HG02588 (cell line): ENCODE data around the gene MAPT.

Source experiments
- ATAC-seq: cut with Tn5 transposase; IDR thresholded peaks from one replicate; pipeline ENCODE4 v1.9.1; 2021; ENCODE audit warnings: mild to moderate bottlenecking, moderate library complexity; ENCODE audit not compliant: unreplicated experiment

MAPT gene

DNA sequence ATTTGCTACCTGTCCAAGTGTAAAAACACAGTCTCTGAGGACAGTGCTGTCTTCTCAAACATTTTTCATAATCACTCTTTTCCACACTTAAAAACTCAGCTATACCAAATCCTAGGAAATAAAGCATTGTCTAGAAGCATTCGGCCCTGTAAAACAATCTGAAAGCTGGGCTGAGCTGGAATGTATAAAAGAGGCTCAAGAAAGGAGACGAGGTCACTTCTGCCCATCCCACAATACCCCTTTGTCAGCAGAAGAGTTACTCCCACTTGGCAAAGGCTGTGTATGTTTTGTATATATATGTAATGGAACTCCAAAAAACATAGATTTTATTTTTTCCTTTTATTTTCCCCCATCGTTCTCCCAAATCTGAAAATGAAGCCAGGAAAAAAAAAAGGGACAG, 148.6 kb downstream of the MAPT start:
- no peak for ATAC-seq

DNA sequence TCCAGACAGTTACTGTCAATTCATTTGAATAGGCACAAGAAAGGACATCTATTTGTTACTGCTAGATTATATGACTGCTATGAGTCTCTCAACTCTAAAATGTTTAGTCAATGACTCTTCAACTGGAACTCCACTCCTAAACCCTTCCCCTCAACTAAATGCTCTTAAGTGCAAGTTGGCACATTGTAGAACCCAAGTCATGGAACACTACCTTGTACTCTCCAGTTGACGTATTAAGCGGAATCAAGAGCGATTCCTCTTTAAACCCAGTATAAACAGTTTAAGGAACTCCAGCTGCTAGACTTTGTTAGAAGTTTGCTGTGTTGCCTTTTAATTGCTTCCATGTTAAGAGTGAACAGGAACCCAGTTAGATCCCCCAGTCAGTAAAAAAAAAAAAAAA, 149.3 kb downstream of the MAPT start:
- ATAC-seq = no peak

- no peak for ATAC-seq
These were observed 150.1 kb downstream of the MAPT start for GRCh38 chr17:46044286-46044928.

- ATAC-seq = no peak
These were observed 150.6 kb downstream of the MAPT start for GRCh38 chr17:46044989-46045388.

- ATAC-seq = no peak
These were observed 151.3 kb downstream of the MAPT start for GRCh38 chr17:46045639-46046038.

GRCh38 chr17:46046957-46047356, 152.6 kb downstream of the MAPT start:
- ATAC-seq = no peak

GRCh38 chr17:46047398-46047797, 153.0 kb downstream of the MAPT start:
- no peak for ATAC-seq

DNA sequence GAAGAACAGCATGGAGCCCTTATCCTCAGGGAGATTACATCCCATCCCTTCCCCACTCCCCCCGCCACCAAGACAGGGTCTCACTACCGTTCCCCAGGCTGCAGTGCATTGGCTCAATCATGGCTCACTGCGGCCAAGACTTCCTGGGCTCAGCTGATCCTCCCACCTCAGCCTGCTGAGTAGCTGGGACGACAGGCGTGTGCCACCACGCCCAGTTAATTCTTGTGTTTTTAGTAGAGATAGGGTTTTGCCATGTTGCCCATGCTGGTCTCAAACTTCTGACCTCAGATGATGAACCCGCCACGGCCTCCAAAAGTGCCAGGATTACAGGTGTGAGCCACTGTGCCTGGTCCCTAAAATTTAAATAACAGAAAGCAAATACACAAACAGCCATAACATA, 153.5 kb downstream of the MAPT start:
- ATAC-seq = no peak

- no peak for ATAC-seq
These were observed 155.3 kb downstream of the MAPT start for GRCh38 chr17:46049656-46050055.

DNA sequence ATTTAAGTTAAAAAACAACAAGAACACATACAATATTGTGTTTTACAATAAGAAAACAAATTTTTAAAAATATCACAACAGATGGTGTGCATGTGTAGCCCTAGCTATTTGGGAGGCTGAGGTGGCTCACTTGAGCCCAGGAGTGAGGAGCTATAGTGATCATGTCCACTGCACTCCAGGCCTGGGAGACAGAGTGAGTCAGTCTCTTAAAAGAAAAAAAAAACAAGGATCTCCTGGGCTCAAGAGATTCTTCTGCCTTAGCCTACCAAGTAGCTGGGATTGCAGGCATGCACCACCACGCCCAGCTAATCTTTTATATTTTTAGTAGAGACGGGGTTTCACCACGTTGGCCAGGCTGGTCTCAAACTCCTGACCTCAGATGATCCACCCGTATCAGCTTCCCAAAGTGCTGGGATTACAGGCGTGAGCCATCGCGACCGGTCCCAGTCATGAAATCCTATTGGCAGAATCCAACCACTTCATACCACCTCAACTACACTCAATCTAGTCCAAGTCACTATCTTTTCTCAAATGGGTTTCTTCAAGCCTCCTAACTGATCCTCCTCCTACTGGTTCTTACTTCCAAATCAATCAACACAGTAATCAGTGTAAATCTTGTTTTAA, 159.7 kb downstream of the MAPT start:
- no peak for ATAC-seq

DNA sequence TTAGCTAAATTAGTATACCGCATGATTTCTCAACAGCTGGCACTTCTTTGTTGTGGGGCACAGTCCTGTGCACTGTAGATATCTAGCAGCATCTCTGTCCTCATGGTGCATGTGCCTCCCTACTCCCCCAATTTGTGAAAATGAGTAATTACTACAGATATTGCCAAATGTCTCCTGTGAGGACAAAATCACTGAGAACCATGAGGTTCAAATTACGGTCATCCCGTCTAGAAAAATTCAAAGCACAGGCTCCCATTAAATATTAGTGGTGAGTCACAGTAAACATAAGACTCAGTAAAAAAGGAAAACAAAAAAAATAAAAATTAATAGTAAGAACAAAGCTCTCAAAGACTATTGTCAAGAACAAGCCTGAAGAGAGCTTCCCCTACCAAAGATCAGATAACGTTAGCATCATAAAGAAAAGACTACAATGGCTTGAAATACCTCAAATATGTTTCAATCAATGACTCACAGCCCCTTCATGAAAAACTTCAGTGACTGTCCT, 162.5 kb downstream of the MAPT start:
- ATAC-seq = no peak

DNA sequence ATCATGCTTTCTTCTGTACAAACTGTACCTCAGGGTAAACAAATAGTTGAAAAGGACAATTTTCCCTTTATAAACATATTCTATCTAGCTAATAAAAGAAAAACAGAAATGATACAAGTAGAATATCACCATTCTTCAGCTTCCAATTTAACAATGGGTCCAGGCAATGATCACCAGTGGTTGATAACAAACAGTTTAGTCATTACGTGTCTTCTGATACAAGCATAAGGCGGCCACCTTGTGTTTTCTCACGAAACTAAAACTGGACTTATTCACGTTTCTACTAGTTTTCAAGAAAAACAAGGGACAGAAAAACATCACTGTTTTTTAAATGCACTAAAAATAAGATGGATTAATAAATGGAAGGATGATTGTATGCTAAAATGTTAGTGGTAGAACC, 163.0 kb downstream of the MAPT start:
- ATAC-seq = no peak

DNA sequence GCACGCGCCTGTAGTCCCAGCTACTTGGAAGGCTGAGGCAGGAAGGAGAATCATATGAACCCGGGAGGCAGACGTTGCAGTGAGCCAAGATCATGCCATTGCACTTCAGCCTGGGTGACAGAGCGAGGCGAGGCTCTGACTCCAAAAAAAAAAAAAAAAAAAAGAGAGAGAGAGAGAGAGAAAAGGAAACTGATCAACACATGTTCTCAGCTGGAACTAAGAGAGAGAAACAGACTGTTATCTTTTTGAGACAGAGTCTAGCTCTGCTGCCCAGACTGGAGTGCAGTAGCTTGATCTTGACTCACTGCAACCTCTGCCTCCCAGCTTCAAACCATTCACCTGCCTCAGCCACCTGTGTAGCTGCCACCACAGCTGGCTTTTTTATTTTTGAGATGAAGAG, 165.1 kb downstream of the MAPT start:
- ATAC-seq = no peak

DNA sequence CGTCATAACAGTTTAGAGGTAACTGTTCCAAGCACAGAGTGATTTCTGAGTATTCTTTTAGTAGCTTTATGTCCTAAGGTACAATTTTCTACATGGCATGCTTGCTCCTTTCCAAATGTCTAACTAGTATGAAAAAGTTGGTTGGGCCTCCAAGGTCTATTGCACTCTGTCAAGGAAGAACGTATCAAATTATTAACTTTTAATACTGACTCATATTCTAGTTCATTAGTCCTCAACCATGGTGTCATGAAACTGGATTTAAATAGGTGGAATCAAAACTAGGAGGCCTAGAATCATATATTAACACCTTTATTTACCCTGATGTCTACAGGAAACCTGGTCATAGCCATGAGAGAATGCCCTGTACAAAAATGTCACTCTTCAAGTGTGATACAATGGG, 166.1 kb downstream of the MAPT start:
- ATAC-seq = no peak

DNA sequence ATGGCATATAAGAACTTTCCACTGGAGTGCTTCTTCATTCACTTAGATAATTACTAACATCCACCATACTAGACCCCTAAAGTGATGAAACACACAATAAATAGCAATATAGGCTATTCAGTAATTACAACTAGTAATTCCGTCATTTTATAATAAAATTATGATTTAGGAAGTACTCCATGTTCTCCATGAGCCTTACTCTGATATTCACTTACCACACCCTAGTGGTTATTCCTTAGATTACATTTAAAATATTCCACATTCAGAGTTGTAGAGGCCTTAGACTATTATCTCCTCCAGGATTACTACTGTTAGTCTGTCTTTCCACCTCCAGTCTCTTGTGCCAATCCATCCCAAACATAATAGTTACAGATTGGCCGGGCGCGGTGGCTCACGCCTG, 167.1 kb downstream of the MAPT start:
- no peak for ATAC-seq

GRCh38 chr17:46063241-46063640, 168.9 kb downstream of the MAPT start:
- ATAC-seq = no peak

DNA sequence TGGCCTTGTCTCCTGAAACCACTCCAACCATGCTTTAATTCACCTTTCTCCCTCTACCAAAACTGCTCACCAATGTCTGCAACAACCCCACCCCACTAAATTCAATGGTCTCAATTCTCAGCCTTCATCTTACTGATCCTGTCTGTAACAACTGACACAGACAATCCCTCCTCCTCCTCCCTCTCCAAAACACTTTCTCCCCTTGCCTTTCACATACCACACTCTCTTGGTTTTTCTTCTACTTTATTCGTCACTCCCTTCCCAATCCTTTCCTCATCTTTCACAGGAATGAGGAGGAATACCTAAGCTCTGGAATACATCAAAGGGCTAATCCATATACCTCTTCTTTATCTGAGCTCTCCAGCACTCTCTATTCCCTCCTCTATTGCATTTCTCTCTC, 170.1 kb downstream of the MAPT start:
- ATAC-seq = no peak

DNA sequence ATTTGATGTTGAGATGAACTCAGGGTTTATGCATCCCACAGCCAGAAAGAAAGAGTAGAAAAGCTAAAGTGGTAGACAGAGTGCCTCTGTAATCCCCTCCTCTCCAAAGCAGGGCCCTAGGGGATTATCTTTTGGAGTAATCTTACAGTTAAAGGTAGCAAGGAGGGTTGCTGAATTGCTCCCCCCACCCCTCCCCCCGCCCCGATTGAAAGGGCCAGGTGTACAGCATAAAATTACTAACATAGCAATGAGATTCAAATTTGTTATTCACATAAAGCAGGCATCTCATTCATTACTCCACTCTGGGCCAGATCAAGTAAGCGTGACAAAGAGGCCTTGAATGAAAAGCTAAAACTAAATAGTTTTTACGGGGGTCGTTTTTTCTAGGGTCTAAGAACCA, 177.4 kb downstream of the MAPT start:
- ATAC-seq = no peak

DNA sequence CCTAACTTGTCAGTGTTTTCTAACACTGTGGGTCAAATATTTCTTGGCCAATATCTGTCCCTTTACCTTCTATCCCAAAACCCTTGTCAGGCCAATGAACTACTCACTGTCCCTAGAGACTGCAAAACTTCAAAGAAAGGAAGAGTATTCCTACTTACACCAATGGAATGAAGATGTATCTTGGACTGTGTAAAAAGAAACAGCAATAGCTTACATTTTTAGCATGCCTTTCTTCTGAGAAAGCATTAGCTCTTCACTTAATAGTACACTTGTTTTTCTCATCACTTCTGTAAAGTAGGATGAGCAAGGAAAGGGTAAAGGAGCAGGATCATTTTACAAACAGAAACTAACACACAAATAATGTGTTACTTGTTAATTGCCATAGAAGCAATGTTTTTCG, 178.6 kb downstream of the MAPT start:
- ATAC-seq = no peak

DNA sequence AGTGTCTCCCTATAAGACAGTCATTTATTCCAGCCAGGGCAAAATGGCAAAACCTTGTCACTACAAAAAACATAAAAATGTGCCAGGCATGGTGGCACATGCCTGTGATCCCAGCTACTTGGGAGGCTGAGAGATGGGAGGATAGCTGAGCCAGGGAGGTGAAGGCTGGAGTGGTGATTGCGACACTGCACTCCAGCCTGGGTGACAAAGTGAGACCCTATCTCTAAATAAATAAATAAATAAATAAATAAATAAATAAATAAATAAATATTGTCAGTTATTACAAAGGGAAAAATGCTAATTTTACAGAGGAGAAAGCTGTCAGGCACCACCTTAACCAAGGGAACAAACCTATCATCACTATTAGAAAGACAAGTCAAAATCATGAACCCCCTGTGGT, 180.2 kb downstream of the MAPT start:
- ATAC-seq = no peak
